Cardiac fibroblast (primary cell): ENCODE data around the gene SETDB2.

Experiments used
- DNase-seq, 2 donors: peaks; one replicate each; pipeline versions ENCODE4 v3.0.0 to v3.0.0-alpha.2; 2010; ENCODE audit warnings: low read depth in 2 of 2
- H3K4me3 ChIP-seq, 2 donors: replicated peaks in 1 of 2; 1 replicate in 1 of 2; 2 replicates in 1 of 2; pipeline ENCODE4 v1.5.1; 2011; ENCODE audit warnings: low read depth in 2 of 2, low read length in 2 of 2, mild to moderate bottlenecking in 2 of 2, moderate library complexity in 1 of 2
- TF ChIP-seq, protein P1 (sequence below): IDR thresholded peaks from one replicate; pipeline ENCODE4 v1.5.1; 2011; ENCODE audit warnings: low read depth, mild to moderate bottlenecking, low read length, inconsistent platforms

SETDB2 gene

DNA sequence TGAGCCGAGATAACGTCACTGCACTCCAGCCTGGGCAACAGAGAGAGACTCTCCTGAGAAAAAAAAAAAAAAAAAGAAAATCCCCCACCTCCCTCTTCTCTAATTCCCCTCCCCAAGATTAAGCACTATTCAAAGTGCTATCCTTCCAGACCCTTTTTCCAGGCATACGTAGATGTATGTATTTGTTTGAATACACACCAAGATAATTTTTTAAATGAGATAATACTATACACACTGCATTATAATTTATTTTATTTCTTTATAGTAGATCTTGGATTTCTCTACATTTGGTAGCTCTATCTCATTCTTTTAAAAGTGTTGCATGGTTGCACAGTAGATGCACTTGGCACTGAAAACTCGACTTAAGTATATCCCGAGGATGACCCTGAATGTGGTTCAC is 32.7 kb upstream of the SETDB2 start:
- TF ChIP-seq, protein P1, sequence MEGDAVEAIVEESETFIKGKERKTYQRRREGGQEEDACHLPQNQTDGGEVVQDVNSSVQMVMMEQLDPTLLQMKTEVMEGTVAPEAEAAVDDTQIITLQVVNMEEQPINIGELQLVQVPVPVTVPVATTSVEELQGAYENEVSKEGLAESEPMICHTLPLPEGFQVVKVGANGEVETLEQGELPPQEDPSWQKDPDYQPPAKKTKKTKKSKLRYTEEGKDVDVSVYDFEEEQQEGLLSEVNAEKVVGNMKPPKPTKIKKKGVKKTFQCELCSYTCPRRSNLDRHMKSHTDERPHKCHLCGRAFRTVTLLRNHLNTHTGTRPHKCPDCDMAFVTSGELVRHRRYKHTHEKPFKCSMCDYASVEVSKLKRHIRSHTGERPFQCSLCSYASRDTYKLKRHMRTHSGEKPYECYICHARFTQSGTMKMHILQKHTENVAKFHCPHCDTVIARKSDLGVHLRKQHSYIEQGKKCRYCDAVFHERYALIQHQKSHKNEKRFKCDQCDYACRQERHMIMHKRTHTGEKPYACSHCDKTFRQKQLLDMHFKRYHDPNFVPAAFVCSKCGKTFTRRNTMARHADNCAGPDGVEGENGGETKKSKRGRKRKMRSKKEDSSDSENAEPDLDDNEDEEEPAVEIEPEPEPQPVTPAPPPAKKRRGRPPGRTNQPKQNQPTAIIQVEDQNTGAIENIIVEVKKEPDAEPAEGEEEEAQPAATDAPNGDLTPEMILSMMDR = no peak
- no peak for DNase-seq
- no peak overlapping the region for H3K4me3 ChIP-seq

DNA sequence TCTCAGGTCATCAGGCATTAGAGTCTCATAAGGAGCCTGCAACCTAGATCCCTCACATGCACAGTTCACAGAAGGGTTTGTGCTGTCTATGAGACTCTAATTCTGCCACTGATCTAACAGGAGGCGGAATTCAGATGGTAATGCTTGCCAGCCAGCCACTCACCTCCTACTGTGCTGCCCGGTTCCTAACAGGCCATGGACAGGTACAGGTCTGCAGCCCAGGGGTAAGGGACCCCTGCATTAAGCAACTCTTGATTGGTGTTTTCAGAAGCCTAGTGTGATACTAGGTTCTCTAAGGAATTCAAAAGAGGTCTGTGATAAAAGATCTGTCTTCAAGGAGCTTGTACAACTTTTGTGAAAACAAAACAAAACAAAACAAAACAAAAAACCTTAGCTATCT is 31.3 kb upstream of the SETDB2 start:
- DNase-seq = no peak

DNA sequence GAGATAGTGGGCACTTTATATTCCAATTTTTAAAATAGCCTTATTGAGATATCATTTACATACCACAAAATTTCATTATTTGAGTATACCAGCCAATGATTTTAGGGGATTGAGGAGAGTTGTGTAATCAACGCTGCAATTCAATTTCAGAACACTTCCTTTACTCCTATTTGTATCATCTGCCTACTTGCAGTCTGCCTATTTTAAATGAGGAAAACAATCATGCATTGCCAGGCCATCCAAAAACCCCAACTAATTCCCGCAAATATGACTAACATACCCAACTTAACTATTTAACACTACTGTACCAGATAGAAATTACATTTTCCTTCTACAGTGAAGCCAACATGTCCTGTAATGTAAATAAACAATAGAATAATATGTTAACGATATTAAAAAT is 26.9 kb upstream of the SETDB2 start:
- DNase-seq = no peak
- TF ChIP-seq, protein P1 = no peak
- no peak overlapping the region for H3K4me3 ChIP-seq

More for the DNA sequence above, 31.3 kb upstream of the SETDB2 start:
- H3K4me3 ChIP-seq = no peak overlapping the region
- TF ChIP-seq, protein P1 = no peak

DNA sequence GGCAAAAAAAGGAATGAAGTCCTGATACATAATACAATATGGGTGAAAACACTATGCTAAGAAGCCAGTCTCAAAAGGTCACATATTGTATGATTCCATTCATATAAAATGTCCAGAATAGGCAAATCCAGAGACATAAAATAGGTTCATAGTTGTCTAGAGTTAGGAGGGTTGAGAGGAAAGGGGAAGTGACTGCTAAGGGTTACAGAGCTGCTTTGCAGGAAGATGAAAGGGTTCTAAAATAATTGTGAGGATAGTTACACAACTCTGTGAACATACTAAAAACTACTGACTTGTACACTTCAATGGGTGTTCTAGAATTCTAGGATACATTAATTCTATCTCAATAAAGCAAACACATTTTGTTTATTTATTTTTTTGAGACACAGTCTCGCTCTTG is 25.9 kb upstream of the SETDB2 start:
- no peak overlapping the region for H3K4me3 ChIP-seq
- TF ChIP-seq, protein P1 = no peak
- no peak for DNase-seq

DNA sequence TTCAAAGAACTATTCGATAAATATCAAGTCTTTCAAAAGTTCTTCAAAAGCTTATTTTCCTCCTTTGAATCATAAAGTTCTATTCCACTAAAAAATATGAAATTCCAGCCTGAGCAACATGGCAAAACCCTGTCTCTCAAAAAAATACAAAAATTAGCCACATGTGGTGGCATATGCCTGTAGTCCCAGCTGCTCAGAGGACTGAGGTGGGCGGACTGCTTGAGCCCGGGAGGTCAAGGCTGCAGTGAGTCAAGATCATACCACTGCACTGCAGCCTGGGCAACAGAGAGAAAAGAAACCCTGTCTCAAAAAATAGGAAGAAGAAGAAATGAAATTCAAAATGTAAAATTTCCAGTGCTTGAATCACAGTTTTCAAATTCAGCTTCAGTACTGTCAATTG is 24.8 kb upstream of the SETDB2 start:
- DNase-seq = peak; percentile 6 to 44
- no peak overlapping the region for H3K4me3 ChIP-seq
- TF ChIP-seq, protein P1 = no peak

DNA sequence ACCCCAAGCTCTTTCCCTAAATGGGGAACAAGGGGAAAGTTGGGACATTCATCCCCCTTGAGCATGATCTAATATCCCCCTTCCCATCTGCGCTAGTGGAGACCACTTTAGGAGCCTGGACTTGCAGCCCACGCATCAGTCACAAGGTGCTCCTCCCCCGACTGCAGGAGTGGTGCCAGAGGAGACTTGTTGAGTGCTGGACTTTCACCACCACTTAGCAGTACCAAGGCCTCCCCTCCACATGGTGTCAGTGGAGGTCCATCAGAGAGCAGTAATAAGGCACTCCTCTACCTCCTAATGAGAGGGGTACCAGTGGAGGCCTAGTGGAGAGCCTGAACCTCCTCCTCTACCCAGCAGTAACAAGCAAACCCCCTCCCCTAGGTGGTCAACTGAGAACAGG is 22.7 kb upstream of the SETDB2 start:
- TF ChIP-seq, protein P1 = no peak
- DNase-seq = peak in 1 of 2 donors; percentile 7
- H3K4me3 ChIP-seq = no peak overlapping the region

DNA sequence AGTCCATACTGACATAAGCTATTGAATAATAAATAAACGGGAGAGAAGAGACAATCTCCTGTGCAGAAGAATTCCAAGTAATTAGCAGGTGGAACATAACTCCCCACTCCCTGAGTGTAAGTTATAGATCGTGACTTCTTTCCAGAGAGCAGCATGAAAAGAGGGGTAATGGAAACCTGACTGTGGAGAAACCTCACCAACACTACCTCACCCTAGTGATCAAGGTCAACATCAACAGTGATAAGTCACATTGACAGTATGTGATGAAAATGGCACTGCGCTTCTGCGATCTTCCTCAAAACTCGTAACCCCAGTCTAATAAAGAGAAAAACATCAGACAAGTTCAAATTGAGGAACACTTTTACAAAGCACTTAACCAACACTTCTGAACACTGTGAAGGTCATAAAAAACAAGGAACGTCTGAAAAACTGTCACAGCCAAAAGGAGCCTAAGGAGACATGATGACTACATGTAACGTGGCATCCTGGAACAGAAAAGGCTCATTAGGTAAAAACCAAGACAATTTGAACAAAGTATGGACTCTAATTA is 20.0 kb upstream of the SETDB2 start:
- TF ChIP-seq, protein P1 = no peak
- DNase-seq = no peak
- H3K4me3 ChIP-seq = no peak overlapping the region
